Gastroesophageal sphincter (tissue), 3 donors: Measurements from ENCODE around the gene KCTD12.

ENCODE experiments used
- CTCF ChIP-seq, 4 experiments: fragments of 200-600 bp in 2 of 4; fragments of 450-650 bp in 2 of 4; sonication (generic) in 1 of 4; IDR thresholded peaks; one replicate each; pipeline ENCODE4 v1.5.1; 2017 to 2019; ENCODE audit warnings: antibody characterized with exemption in 4 of 4, mild to moderate bottlenecking in 2 of 4, moderate library complexity in 2 of 4
- POLR2A ChIP-seq, 2 donors: fragments of 450-650 bp; IDR thresholded peaks; one replicate each; pipeline ENCODE4 v1.6.1; 2017; ENCODE audit warnings: antibody characterized with exemption in 2 of 2, mild to moderate bottlenecking in 2 of 2, moderate library complexity in 1 of 2

GRCh38 chr13:76846363-76846762 lies 39.8 kb downstream of the KCTD12 start:
- no peak for TF ChIP-seq CTCF (IDR thresholded peaks at IDR 0.05)
- TF ChIP-seq POLR2A (IDR thresholded peaks at IDR 0.05), result no peak
